OCI-LY7 (cell line): ENCODE measurements around the gene PPP1R9A. TPM values are rescaled to one million over a fixed set of nuclear protein-coding genes. Genes with fewer than 3 reads are reported as not detected.

Source experiments
- BruUV-seq: library from RNA; stranded (reverse); fragments of 400-500 nt; replicated peaks from 2 replicates; lab custom pipeline; 2021; lab: Mats Ljungman, UMichigan
- CTCF ChIA-PET: fragments of 300-600 bp; sonication (Branson Sonifier 250); formaldehyde crosslinking; loops from one replicate; lab custom pipeline; 2022; ENCODE audit warnings: antibody characterized with exemption; ENCODE audit not compliant: unreplicated experiment; lab: Charles Lee
- POLR2A ChIA-PET: fragments of 300-600 bp; sonication (Branson Sonifier 250); formaldehyde crosslinking; loops from one replicate; lab custom pipeline; 2022; ENCODE audit warnings: antibody characterized with exemption; lab: Charles Lee
- DNase-seq: peaks from one replicate; pipeline ENCODE4 v3.0.0-alpha.2; 2015; ENCODE audit warnings: low spot score
- H2AFZ ChIP-seq: fragments of 200-600 bp; sonication (generic), shearing (Covaris generic); 2 replicates; pipeline ENCODE4 v1.6.1; 2014; ENCODE audit warnings: mild to moderate bottlenecking, antibody characterized with exemption, low read length, moderate library complexity
- H3K27ac ChIP-seq: fragments of 200-600 bp; sonication (generic); 2 replicates; pipeline ENCODE4 v1.5.1; 2014; ENCODE audit warnings: mixed run types, low read depth, mild to moderate bottlenecking, moderate library complexity, low read length, inconsistent platforms; ENCODE audit not compliant: poor library complexity, severe bottlenecking
- H3K36me3 ChIP-seq: fragments of 200-600 bp; sonication (generic); 2 replicates; pipeline ENCODE4 v1.6.1; 2014; ENCODE audit warnings: mild to moderate bottlenecking, antibody characterized with exemption, low read length, moderate library complexity, mixed read lengths; ENCODE audit not compliant: insufficient read depth
- H3K4me1 ChIP-seq: fragments of 200-600 bp; sonication (generic); 2 replicates; pipeline ENCODE4 v1.5.1; 2014; ENCODE audit warnings: mild to moderate bottlenecking, low read length; ENCODE audit not compliant: insufficient read depth, poor library complexity, severe bottlenecking
- H3K4me2 ChIP-seq: fragments of 200-600 bp; sonication (generic); 2 replicates; pipeline ENCODE4 v1.6.1; 2014; ENCODE audit warnings: mild to moderate bottlenecking, low read length
- H3K4me3 ChIP-seq: fragments of 200-600 bp; sonication (generic); 2 replicates; pipeline ENCODE4 v1.5.1; 2014; ENCODE audit warnings: mild to moderate bottlenecking, low read depth, low read length; ENCODE audit not compliant: poor library complexity, severe bottlenecking
- H3K79me2 ChIP-seq: fragments of 200-600 bp; sonication (generic); 2 replicates; pipeline ENCODE4 v1.6.1; 2016; ENCODE audit warnings: low read depth, mild to moderate bottlenecking, low read length, moderate library complexity, mixed read lengths; ENCODE audit not compliant: insufficient read depth
- H3K9me2 ChIP-seq: fragments of 200-600 bp; sonication (generic); 2 replicates; pipeline ENCODE4 v1.6.1; 2016; ENCODE audit warnings: mild to moderate bottlenecking, low read length, mixed read lengths; ENCODE audit not compliant: insufficient read depth
- H3K9me3 ChIP-seq: fragments of 200-600 bp; sonication (generic); 2 replicates; pipeline ENCODE4 v1.6.1; 2014; ENCODE audit warnings: mild to moderate bottlenecking, mixed run types, low read length, mixed read lengths
- H4K20me1 ChIP-seq: fragments of 200-600 bp; sonication (generic); 2 replicates; pipeline ENCODE4 v1.6.1; 2014; ENCODE audit warnings: mild to moderate bottlenecking, antibody characterized with exemption, low read length, moderate library complexity, mixed read lengths; ENCODE audit not compliant: insufficient read depth
- CTCF ChIP-seq: fragments of 200-600 bp; sonication (generic); conservative IDR thresholded peaks from 2 replicates; pipeline ENCODE4 v1.5.1; 2014; ENCODE audit warnings: mild to moderate bottlenecking, antibody characterized with exemption, low read length, moderate library complexity, mixed read lengths
- EZH2phosphoT487 ChIP-seq: fragments of 200-600 bp; sonication (generic); IDR thresholded peaks from 2 replicates; pipeline ENCODE4 v1.6.1; 2018; ENCODE audit warnings: low read depth, borderline replicate concordance, mild to moderate bottlenecking, mixed run types, antibody characterized with exemption, low read length, moderate library complexity, mixed read lengths
- intact Hi-C: fragments of 100-400 bp; cut with micrococcal nuclease; formaldehyde crosslinking; loops from one replicate; pipeline ENCODE4 v1.10.0; 2022; ENCODE audit not compliant: unreplicated experiment
- total RNA-seq, 2 experiments: library from RNA; depleted of rRNA in 1 of 2; stranded (reverse); fragments of >200 nt in 1 of 2; shearing (Covaris generic) in 1 of 2; gene quantifications; 2 replicates each; pipeline ENCODE4 v1.2.3, GENCODE V29; 2014 to 2022

PPP1R9A gene
- total RNA-seq, 2 experiments from 2014 or later = not detected

GRCh38 chr7:94877731-94878670, 29.4 kb upstream of the PPP1R9A start:
- CTCF ChIA-PET = no interaction called here
- H3K4me2 ChIP-seq = no peak overlapping the region

GRCh38 chr7:94882891-94883290, 24.5 kb upstream of the PPP1R9A start:
- Histone ChIP-seq H3K4me1 (no peaks in the 10 kb centered on the region), H4K20me1 (no peaks in the 10 kb centered on the region), H3K27ac (no peak overlapping the region), H3K9me3 (no peaks in the 10 kb centered on the region), H3K9me2 (no peaks in the 10 kb centered on the region), H2AFZ (no peak overlapping the region), H3K4me2 (no peak overlapping the region), H3K36me3 (no peaks in the 10 kb centered on the region), H3K79me2 (no peaks in the 10 kb centered on the region), H3K4me3 (no peak overlapping the region)
- no peak for DNase-seq
- CTCF ChIA-PET = no interaction called here
- intact Hi-C loops = no loop called here
- TF ChIP-seq CTCF = no peak
- no peak for TF ChIP-seq EZH2phosphoT487
- no TSS peak for BruUV-seq
- POLR2A ChIA-PET = interaction anchor here (0.6 kb wide), 1 partner anchor 108 kb away, joined by 4 read pairs; no protein-coding TSS in a partner anchor

More at GRCh38 chr7:94877731-94878670, 29.4 kb upstream of the PPP1R9A start:
- Histone ChIP-seq H3K9me2 (no peaks in the 10 kb centered on the region), H3K27ac (no peak overlapping the region), H3K36me3 (no peaks in the 10 kb centered on the region), H3K9me3 (no peaks in the 10 kb centered on the region), H3K4me3 (no peak overlapping the region), H4K20me1 (no peaks in the 10 kb centered on the region), H3K4me1 (no peaks in the 10 kb centered on the region), H2AFZ (no peak overlapping the region), H3K79me2 (no peaks in the 10 kb centered on the region)
- TF ChIP-seq EZH2phosphoT487 (no peak), CTCF (no peak)
- no TSS peak for BruUV-seq
- intact Hi-C loops = no loop called here
- no peak for DNase-seq
- POLR2A ChIA-PET = no interaction called here
